ENCODE measurements around the gene LHX6. TPM values are rescaled to one million over a fixed set of nuclear protein-coding genes. Genes with fewer than 3 reads are reported as not detected.
A peak's percentile ranks its signal among the peaks of the same experiment; 100 is the strongest.

LHX6 gene
- total RNA-seq, result under 1 TPM in 1 of 2 donors, not detected in 1; 0.29 TPM

DNA sequence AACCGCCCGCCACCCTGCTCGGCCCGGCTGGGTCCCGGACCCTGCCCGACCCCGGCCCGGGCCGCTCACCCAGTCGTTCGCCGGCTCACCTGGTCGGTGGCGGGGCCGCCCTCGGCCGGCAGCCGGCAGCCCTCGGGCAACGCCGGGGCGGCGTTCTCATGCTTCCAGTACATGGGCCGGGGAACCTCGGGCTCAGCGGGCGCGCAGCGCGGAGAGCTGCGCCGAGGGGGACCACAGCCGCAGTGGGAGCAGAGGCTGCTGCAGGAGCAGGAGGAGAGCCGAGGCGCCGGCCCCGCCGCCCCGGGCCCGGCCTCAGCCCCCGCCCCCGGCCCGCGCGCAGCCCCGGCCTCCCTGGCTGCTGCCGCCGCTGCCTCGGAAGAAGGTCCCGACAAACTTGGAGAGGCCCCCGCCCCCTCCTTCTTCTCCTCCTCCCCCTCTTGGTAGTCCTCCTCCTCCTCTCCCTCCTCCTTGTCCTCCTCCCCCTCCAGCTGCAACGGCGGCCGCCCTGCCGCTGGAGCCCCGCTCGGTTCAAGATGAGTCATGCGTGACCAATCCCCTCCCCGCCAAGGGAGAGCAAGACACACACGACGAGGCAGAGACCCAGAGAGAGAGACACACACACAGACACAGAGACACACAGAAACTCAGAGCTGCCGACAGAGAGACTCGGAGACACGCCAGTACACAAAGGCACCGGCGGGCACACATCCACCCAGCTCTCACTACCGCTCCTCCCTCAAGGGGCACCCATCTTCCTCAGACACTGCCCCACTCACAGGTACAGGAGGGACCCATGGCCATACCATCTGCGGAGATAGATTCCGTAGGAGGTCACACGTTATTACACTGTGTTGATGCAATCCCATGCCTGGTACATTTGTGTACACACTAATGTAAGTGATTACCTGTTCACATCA lies at the start of gene LHX6:
Gene LHX6 (minus strand): TSS at position 390 of the 917 bp plus-strand sequence. CDS start 217 bp downstream, at position 173.
- no peak within 1 kb of the TSS for H3K27ac Mint-ChIP-seq

DNA sequence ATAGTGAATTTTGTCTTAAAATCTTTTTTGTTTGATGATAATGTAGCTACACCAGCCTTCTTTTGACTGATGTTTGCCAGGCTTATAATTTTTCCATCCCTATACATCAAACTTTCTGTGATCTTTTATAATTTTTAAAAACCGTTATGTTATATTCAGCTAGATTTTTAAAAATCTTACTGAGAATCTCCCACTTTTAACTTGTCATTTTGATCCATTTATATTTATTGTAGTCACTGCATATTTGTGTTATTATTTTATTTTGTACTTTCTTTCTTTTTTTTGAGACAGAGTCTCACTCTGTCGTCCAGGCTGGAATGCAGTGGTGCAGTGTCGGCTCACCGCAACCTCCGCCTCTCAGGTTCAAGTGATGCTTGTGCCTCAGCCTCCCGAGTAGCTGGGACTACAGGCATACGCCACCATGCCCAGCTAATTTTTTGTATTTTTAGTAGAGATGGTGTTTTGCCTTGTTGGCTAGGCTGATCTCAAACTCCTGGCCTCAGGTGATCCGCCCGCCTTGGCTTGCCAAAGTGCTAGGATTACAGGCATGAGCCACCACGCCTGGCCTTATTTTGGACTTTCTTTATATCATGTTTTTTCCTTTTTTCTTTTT lies 48.6 kb upstream of the LHX6 start:
- Mint-ChIP-seq H3K27me3 (ENCODE audit: low read depth) (no peaks in the 10 kb centered on the region), H3K27ac (no peak overlapping the region), H3K36me3 (ENCODE audit: insufficient read depth in 2 of 2) (peaks cover 16 to 52% of the 10 kb centered on the region in 2 donors), H3K4me3 (no peak overlapping the region), H3K9me3 (peaks cover 0 to 2% of the 10 kb centered on the region in 2 donors), H3K4me1 (ENCODE audit: low read depth) (peaks cover 11% of the 10 kb centered on the region)
- ATAC-seq (replicated peaks in 1 of 2) (no peak), DNase-seq (no peak)

More for the DNA sequence above, at the start of gene LHX6:
- no peaks in the 10 kb centered on the region for H3K9me3 Mint-ChIP-seq
- H3K36me3 Mint-ChIP-seq (ENCODE audit: insufficient read depth in 2 of 2), result no peaks in the 10 kb centered on the region
- DNase-seq, result peak in 1 of 2 donors; percentile 26
- H3K4me1 Mint-ChIP-seq (ENCODE audit: low read depth), result no peaks in the 10 kb centered on the region
- H3K4me3 Mint-ChIP-seq, result peak within 1 kb of the TSS; percentile 47 to 73
- peak; percentile 50 to 66 for ATAC-seq (replicated peaks in 1 of 2)
- H3K27me3 Mint-ChIP-seq (ENCODE audit: low read depth), result peaks cover 26% of the 10 kb centered on the region

DNA sequence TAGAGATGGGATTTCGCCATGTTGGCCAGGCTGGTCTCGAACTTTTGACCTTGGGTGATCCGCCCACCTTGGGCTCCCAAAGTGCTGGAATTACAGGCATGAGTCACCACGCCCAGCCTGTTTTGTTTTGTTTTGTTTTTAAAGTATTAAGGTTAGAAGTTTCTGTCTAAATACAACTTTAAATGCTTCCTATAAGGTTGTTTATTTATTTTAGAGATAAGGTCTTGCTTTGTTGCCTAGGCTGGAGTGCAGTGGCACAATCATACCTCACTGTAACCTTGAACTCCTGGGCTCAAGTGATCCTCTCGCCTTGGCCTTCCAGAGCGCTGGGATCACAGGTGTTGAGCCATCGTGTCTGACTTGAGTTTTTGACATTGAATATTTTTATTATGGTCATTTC lies 47.3 kb upstream of the LHX6 start:
- H3K4me3 Mint-ChIP-seq, result no peak overlapping the region
- DNase-seq, result no peak
- no peak overlapping the region for H3K27ac Mint-ChIP-seq
- H3K4me1 Mint-ChIP-seq (ENCODE audit: low read depth), result peaks cover 12% of the 10 kb centered on the region
- peaks cover 0 to 2% of the 10 kb centered on the region in 2 donors for H3K9me3 Mint-ChIP-seq
- H3K36me3 Mint-ChIP-seq (ENCODE audit: insufficient read depth in 2 of 2), result peaks cover 16 to 55% of the 10 kb centered on the region in 2 donors
- no peaks in the 10 kb centered on the region for H3K27me3 Mint-ChIP-seq (ENCODE audit: low read depth)
- ATAC-seq (replicated peaks in 1 of 2), result no peak

DNA sequence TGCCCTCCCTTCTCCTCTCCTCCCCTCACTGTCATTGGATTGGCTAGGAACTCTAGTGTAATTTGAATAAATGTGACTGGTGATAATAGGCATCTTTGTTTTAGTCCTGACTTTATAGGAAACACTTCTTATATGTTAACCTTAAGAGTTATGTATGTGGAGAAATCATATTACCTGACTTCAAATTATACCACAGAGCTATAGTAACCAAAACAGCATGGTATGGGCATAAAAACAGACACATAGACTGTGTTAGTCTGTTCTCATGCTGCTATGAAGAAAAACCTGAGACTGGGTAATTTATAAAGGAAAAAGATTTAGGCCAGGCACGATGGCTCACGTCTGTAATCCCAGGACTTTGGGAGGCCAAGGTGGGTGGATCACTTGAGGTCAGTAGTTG lies 45.3 kb upstream of the LHX6 start:
- peak overlapping the region; percentile 65 for H3K27ac Mint-ChIP-seq
- peaks cover 19% of the 10 kb centered on the region for H3K4me1 Mint-ChIP-seq (ENCODE audit: low read depth)
- no peak for ATAC-seq (replicated peaks in 1 of 2)
- H3K4me3 Mint-ChIP-seq, result no peak overlapping the region
- no peak for DNase-seq
- H3K9me3 Mint-ChIP-seq, result peaks cover 0 to 2% of the 10 kb centered on the region in 2 donors
- H3K36me3 Mint-ChIP-seq (ENCODE audit: insufficient read depth in 2 of 2), result peaks cover 19 to 57% of the 10 kb centered on the region in 2 donors
- H3K27me3 Mint-ChIP-seq (ENCODE audit: low read depth), result no peaks in the 10 kb centered on the region

DNA sequence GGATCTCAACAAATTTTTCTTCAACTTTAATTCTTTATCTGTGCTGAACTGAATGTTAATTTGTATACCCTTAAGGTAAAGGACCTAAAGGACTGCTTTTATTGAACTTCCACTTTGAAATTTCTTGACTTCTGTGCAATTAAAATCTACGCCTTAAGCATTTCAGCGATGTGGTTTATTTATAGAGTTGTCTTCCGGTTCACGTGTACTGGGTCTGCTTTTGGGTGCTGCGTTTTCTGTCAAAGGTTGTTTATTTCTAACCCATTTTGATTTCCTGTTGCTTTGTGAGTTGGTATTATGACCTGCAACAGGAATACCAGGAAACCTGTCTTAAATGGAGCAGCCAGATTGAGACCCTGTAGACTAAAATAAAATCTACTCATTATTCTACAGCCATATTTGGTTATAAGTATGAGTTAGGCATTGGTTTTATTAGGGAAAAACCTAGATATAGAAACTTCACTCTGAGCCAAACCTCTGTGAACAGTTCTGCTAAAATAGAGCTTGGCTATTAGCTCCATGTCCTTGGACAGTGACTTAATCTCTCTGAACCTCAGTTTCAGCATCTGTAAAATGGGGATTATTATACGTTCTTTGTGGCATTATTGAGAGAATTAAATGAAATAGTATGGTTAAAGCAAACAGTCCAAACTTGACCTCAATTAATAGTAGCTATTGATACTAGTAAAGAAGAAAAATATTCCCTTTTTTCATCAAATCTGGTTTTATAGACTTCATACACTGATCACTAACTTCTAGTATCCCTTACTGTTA lies 39.5 kb upstream of the LHX6 start:
- no peaks in the 10 kb centered on the region for H3K27me3 Mint-ChIP-seq (ENCODE audit: low read depth)
- H3K27ac Mint-ChIP-seq, result no peak overlapping the region
- H3K9me3 Mint-ChIP-seq, result no peaks in the 10 kb centered on the region
- ATAC-seq (replicated peaks in 1 of 2) (no peak), DNase-seq (no peak)
- no peak overlapping the region for H3K4me3 Mint-ChIP-seq
- peaks cover 9 to 19% of the 10 kb centered on the region in 2 donors for H3K36me3 Mint-ChIP-seq (ENCODE audit: insufficient read depth in 2 of 2)
- H3K4me1 Mint-ChIP-seq (ENCODE audit: low read depth), result peaks cover 38% of the 10 kb centered on the region

DNA sequence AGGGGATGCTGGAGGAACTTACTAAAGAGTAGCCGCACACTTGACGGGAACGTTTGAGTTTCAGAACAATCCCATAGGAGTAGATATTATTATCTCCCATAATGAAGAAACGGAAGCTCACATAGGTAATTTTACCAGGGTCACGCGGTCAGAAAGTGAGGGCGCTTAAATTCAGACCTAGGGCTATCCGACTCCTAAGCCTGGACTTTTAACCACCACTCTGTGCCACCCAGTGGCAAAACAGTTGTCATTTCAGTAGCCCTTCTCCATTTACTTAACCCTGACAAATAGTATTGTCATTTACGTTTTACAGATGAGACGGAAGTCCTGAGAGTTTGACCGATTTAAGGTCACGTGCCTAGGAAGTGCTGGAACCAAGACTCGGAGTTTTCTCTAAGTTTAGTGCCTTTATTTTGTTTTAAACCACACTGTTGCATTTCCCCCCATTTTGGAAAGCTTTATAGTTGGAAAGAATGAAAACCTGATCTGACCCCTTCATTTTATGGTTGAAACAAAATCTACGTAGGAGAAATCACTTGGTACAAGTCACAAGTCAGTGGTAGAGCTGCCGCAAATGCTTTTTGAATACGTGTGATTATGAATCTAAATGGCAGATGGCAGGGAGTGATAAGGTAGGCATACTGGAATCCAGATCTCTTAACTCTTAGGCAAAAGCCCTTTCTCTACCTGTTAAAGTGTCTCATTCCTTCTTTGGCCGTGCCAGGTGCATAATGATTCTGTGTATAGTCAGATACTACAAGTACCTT lies 36.6 kb upstream of the LHX6 start:
- DNase-seq, result peak; percentile 27 to 30
- Mint-ChIP-seq H3K4me1 (ENCODE audit: low read depth) (peaks cover 48% of the 10 kb centered on the region), H3K4me3 (peak overlapping the region; percentile 97 to 99), H3K36me3 (ENCODE audit: insufficient read depth in 2 of 2) (peaks cover 0 to 3% of the 10 kb centered on the region in 2 donors), H3K27me3 (ENCODE audit: low read depth) (no peaks in the 10 kb centered on the region), H3K9me3 (no peaks in the 10 kb centered on the region), H3K27ac (peak overlapping the region; percentile 99)
- peak; percentile 61 to 63 for ATAC-seq (replicated peaks in 1 of 2)

DNA sequence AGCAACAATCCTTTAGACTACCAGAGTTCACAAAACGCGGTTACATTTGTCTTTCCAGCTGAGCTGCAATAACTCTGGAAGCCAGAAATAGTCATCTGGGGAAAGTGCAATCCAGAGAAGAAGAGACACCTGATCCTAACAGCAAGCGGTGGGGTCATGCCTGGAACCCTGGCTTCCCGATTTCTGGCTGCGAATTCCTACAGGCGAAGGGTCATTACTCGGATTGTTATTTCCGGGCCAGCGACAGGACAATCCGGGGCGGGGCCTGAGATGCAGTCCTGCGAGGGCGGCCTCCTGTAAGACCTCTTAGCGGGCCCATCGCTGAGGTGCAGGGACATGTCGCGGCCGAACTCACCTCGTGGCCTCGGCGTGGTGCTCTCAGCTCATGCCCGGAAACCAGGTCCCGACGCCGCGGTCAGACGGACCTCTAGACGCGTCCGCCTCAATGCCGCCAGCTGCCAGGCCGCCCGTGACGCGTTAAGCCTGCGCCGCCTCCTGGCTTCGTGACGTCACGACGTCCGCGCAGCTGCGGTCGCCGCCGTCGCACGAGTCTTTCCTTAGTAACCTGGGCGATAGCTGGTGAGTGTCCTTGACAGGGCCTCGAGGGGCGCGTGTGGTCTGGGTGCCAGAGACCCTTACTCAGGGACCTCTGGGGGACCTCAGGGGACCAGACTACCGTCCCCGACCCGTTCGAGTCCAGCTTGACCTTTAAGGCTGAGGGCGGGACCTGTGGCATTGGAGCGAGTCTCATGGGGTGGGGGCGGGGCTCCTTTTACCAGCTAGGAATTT lies 35.8 kb upstream of the LHX6 start, which contains the start of the genes MRRF and RBM18:
Gene MRRF (plus strand): TSS at position 523 of the 789 bp plus-strand sequence. CDS start 6,010 bp downstream, outside the sequence.
Gene RBM18 (minus strand): TSS at position 481 of the 789 bp plus-strand sequence. CDS start 3,348 bp downstream, outside the sequence.
- peak; percentile 92 for DNase-seq
- peak; percentile 92 to 96 for ATAC-seq (replicated peaks in 1 of 2)
- Mint-ChIP-seq H3K27ac (peak within 1 kb of the TSS; percentile 99), H3K4me1 (ENCODE audit: low read depth) (peaks cover 44% of the 10 kb centered on the region), H3K36me3 (ENCODE audit: insufficient read depth in 2 of 2) (peaks cover 0 to 3% of the 10 kb centered on the region in 2 donors), H3K27me3 (ENCODE audit: low read depth) (no peaks in the 10 kb centered on the region), H3K4me3 (peak within 1 kb of the TSS; percentile 97 to 99), H3K9me3 (no peaks in the 10 kb centered on the region)

DNA sequence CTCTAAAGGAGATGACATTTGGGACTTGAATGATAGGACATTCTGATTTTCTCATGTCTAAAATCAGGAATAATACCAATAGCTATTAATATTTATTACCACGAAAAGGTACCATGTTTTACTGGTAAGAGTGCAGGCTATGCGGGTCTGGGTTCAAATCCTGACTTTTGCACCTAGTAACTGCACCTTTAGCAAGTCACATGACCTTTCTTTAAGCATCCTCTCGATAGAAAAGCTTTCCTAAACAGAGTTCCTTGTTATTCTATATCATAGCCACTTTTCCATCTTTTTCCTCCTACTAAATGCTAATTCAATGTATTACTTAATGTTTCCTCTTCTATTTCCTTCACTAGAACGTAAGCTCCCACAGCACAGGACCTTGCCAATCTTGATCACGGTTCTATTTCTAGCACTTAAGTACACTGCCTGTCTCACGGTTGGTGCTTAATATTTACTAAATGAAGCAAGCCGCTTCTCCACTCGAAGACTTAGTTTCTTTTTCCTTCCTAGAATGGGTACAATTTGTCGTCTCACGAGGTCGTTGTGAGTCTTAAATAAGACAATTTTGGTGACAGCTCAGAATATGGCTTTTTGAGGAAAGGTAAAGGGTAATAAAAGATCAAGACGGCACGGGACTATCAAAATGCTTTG lies 35.1 kb upstream of the LHX6 start:
- Mint-ChIP-seq H3K9me3 (no peaks in the 10 kb centered on the region), H3K27ac (peak overlapping the region; percentile 99), H3K4me3 (peak overlapping the region; percentile 97 to 99), H3K27me3 (ENCODE audit: low read depth) (no peaks in the 10 kb centered on the region), H3K4me1 (ENCODE audit: low read depth) (peaks cover 44% of the 10 kb centered on the region), H3K36me3 (ENCODE audit: insufficient read depth in 2 of 2) (peaks cover 0 to 5% of the 10 kb centered on the region in 2 donors)
- DNase-seq (no peak), ATAC-seq (replicated peaks in 1 of 2) (no peak)

DNA sequence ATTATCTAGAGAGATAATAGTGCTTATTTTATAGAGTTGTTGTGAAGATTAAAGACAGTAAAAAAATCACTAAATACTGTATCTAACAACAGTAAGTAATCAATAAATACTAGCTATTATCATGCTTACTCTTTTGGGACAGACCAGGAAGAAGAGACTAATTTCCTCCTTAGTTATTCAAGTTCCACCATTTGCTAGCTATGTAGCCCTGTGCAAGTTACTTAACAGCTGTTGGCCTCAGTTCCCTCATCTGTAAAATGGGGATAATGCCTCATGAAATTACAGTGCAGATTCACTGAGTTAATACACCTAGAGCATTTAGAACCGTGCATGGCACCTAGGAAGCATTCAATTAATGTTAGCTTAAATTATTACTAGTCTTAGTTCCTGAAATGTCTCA lies 33.3 kb upstream of the LHX6 start:
- DNase-seq, result no peak
- no peak for ATAC-seq (replicated peaks in 1 of 2)
- Mint-ChIP-seq H3K4me1 (ENCODE audit: low read depth) (peaks cover 44% of the 10 kb centered on the region), H3K27ac (peak overlapping the region; percentile 79), H3K4me3 (peak overlapping the region in 1 of 2 donors; percentile 62), H3K36me3 (ENCODE audit: insufficient read depth in 2 of 2) (peaks cover 0 to 6% of the 10 kb centered on the region in 2 donors), H3K27me3 (ENCODE audit: low read depth) (no peaks in the 10 kb centered on the region), H3K9me3 (no peaks in the 10 kb centered on the region)

DNA sequence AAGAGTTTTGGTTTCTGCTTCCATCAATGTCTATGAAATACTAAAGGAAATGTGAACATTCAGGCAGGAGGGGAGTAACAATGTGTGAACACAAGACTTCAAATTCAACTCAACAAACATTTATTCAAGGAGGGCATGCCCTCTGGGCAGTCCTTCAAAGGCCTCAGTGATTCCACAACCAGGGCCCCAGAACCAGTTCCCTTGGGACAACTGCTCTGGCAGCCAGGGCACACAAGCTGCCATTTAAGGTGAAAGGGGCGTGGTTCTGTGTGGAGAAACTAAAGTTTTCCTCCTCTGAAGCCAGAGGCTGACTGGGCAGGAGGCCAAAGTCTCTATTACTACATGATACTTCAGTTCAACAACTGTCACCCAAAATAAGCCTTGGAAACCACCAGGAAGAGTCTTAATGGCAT lies 32.7 kb upstream of the LHX6 start:
- Mint-ChIP-seq H3K4me1 (ENCODE audit: low read depth) (peaks cover 44% of the 10 kb centered on the region), H3K36me3 (ENCODE audit: insufficient read depth in 2 of 2) (peaks cover 0 to 6% of the 10 kb centered on the region in 2 donors), H3K4me3 (no peak overlapping the region), H3K9me3 (no peaks in the 10 kb centered on the region), H3K27ac (peak overlapping the region; percentile 27), H3K27me3 (ENCODE audit: low read depth) (no peaks in the 10 kb centered on the region)
- ATAC-seq (replicated peaks in 1 of 2) (no peak), DNase-seq (no peak)

DNA sequence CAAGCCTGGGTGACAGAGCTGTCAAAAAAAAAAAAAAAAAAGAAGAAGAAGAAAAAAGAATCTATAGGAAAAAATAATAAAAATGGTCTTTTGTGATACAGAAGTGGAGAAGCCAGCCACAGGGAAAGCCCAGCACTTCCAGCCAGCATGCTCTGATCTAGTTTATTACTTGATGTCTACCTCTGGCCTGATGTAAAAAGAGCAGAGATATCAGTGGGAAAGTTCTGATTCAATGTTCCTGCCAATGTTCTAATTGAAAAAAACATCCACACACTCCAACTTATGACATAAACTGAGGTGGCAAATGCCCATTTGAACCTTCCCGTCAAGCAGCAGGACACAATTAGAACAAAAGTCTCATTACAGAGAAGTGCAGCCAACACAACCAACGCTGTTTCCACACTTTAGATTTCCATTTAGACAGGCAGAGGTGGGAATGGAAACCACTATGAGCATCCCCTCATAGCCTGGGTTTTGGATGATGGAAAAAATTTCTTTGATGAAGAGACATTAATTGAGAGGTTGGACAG lies 30.2 kb upstream of the LHX6 start:
- H3K4me1 Mint-ChIP-seq (ENCODE audit: low read depth), result peaks cover 27% of the 10 kb centered on the region

More for the DNA sequence above, 30.2 kb upstream of the LHX6 start:
- no peak overlapping the region for H3K27ac Mint-ChIP-seq
- peaks cover 0 to 5% of the 10 kb centered on the region in 2 donors for H3K36me3 Mint-ChIP-seq (ENCODE audit: insufficient read depth in 2 of 2)
- no peaks in the 10 kb centered on the region for H3K27me3 Mint-ChIP-seq (ENCODE audit: low read depth)
- ATAC-seq (replicated peaks in 1 of 2) (no peak), DNase-seq (no peak)
- H3K4me3 Mint-ChIP-seq, result no peak overlapping the region
- H3K9me3 Mint-ChIP-seq, result no peaks in the 10 kb centered on the region
